Hepatocyte (in vitro differentiated cells): ENCODE data around the gene NAA20. TPM values are rescaled to one million over a fixed set of nuclear protein-coding genes. Genes with fewer than 3 reads are reported as not detected.

Experiments used
- DNase-seq: peaks from one replicate; pipeline ENCODE4 v3.0.0-alpha.2; 2016; ENCODE audit warnings: low spot score
- H2AFZ ChIP-seq: fragments of 200-600 bp; sonication (generic); 2 replicates; pipeline ENCODE4 v1.6.0; 2016; ENCODE audit warnings: antibody characterized with exemption, mild to moderate bottlenecking
- H3K27ac ChIP-seq: fragments of 200-600 bp; sonication (generic); 2 replicates; pipeline ENCODE4 v1.5.1; 2016; ENCODE audit warnings: mild to moderate bottlenecking
- H3K27me3 ChIP-seq: fragments of 200-600 bp; sonication (generic); 2 replicates; pipeline ENCODE4 v1.6.1; 2016
- H3K36me3 ChIP-seq: fragments of 200-600 bp; sonication (generic); replicated peaks from 2 replicates; pipeline ENCODE4 v1.5.1; 2016; ENCODE audit warnings: low read depth; ENCODE audit not compliant: insufficient read depth
- H3K4me1 ChIP-seq: fragments of 200-600 bp; sonication (generic); 2 replicates; pipeline ENCODE4 v1.5.1; 2016; ENCODE audit warnings: mild to moderate bottlenecking, moderate library complexity; ENCODE audit not compliant: insufficient read depth
- H3K4me2 ChIP-seq: fragments of 200-600 bp; sonication (generic); 2 replicates; pipeline ENCODE4 v1.6.0; 2016
- H3K4me3 ChIP-seq: fragments of 200-600 bp; sonication (generic); 2 replicates; pipeline ENCODE4 v1.5.1; 2016; ENCODE audit warnings: mild to moderate bottlenecking
- H3K79me2 ChIP-seq: fragments of 200-600 bp; sonication (generic); 2 replicates; pipeline ENCODE4 v1.6.0; 2017; ENCODE audit warnings: mild to moderate bottlenecking
- H3K9me2 ChIP-seq: fragments of 200-600 bp; sonication (generic); replicated peaks from 2 replicates; pipeline ENCODE4 v1.6.0; 2017; ENCODE audit warnings: mild to moderate bottlenecking; ENCODE audit not compliant: insufficient read depth
- H3K9me3 ChIP-seq: fragments of 200-600 bp; sonication (generic); 2 replicates; pipeline ENCODE4 v1.5.1; 2016; ENCODE audit warnings: low read depth, mild to moderate bottlenecking
- H4K20me1 ChIP-seq: fragments of 200-600 bp; sonication (generic); 2 replicates; pipeline ENCODE4 v1.6.0; 2016; ENCODE audit warnings: mild to moderate bottlenecking; ENCODE audit not compliant: insufficient read depth, poor library complexity, severe bottlenecking
- CTCF ChIP-seq: fragments of 200-600 bp; sonication (generic); IDR thresholded peaks from 2 replicates; pipeline ENCODE4 v1.5.1; 2016; ENCODE audit warnings: antibody characterized with exemption, mild to moderate bottlenecking; ENCODE audit not compliant: poor library complexity
- EZH2 ChIP-seq: fragments of 200-600 bp; sonication (generic); IDR thresholded peaks from 2 replicates; pipeline ENCODE4 v1.6.1; 2016; ENCODE audit warnings: antibody characterized with exemption, mild to moderate bottlenecking, borderline replicate concordance
- EZH2phosphoT487 ChIP-seq: fragments of 200-600 bp; sonication (generic); IDR thresholded peaks from one replicate; pipeline ENCODE4 v1.6.1; 2018; ENCODE audit warnings: antibody characterized with exemption, mild to moderate bottlenecking, low read depth, moderate library complexity; ENCODE audit not compliant: unreplicated experiment, severe bottlenecking
- WGBS: methylation state at CpG from one replicate; pipeline ENCODE4 v1.1.6; 2016; ENCODE audit warnings: low lambda C conversion rate; ENCODE audit errors: missing lambda C conversion rate; 5-methylcytosine and 5-hydroxymethylcytosine counted together
- polyA plus RNA-seq: library from polyadenylated mRNA; unstranded; fragments of >200 nt; fragmentation: Nextera tagmentation; extraction: Ambion mirVana; gene quantifications from 2 replicates; pipeline ENCODE4 v1.2.1, GENCODE V29; 2016
- total RNA-seq: library from RNA; depleted of rRNA; stranded (reverse); fragments of >200 nt; gene quantifications from 2 replicates; pipeline ENCODE4 v1.2.3, GENCODE V29; 2014

Gene NAA20
- total and polyA plus RNA-seq, 2 experiments from 2014 or later, result 66.1 to 126 TPM

GRCh38 chr20:20073801-20074371 lies 56.7 kb downstream of the NAA20 start:
- Histone ChIP-seq H3K36me3 (no peaks in the 10 kb centered on the region), H3K4me1 (no peaks in the 10 kb centered on the region), H3K4me3 (no peak overlapping the region), H3K27me3 (peaks cover 9% of the 10 kb centered on the region), H3K4me2 (no peak overlapping the region), H3K9me3 (no peaks in the 10 kb centered on the region), H4K20me1 (no peaks in the 10 kb centered on the region), H2AFZ (no peak overlapping the region), H3K9me2 (no peaks in the 10 kb centered on the region), H3K79me2 (no peaks in the 10 kb centered on the region), H3K27ac (no peak overlapping the region)
- DNase-seq, result no peak
- TF ChIP-seq EZH2 (no peak), EZH2phosphoT487 (no peak), CTCF (no peak)
- 47% methylated on average over 15 of the region's 15 CpGs for WGBS

GRCh38 chr20:20075032-20075431 lies 57.9 kb downstream of the NAA20 start:
- Histone ChIP-seq H3K27me3 (peaks cover 9% of the 10 kb centered on the region), H3K4me2 (no peak overlapping the region), H3K9me3 (no peaks in the 10 kb centered on the region), H4K20me1 (no peaks in the 10 kb centered on the region), H3K4me1 (no peaks in the 10 kb centered on the region), H3K4me3 (no peak overlapping the region), H2AFZ (no peak overlapping the region), H3K79me2 (no peaks in the 10 kb centered on the region), H3K9me2 (no peaks in the 10 kb centered on the region), H3K36me3 (no peaks in the 10 kb centered on the region), H3K27ac (no peak overlapping the region)
- DNase-seq, result no peak
- TF ChIP-seq EZH2 (no peak), CTCF (no peak), EZH2phosphoT487 (no peak)
- WGBS, result 88% methylated on average over 4 of the region's 4 CpGs

GRCh38 chr20:20076297-20077065 lies 59.3 kb downstream of the NAA20 start:
- no peaks in the 10 kb centered on the region for H4K20me1 ChIP-seq
- H3K4me3 ChIP-seq, result no peak overlapping the region
- H3K27ac ChIP-seq, result no peak overlapping the region
- H3K36me3 ChIP-seq, result no peaks in the 10 kb centered on the region
- TF ChIP-seq EZH2phosphoT487, result no peak
- TF ChIP-seq EZH2, result no peak
- TF ChIP-seq CTCF, result no peak
- no peak overlapping the region for H3K4me2 ChIP-seq
- no peaks in the 10 kb centered on the region for H3K4me1 ChIP-seq
- no peaks in the 10 kb centered on the region for H3K9me3 ChIP-seq
- no peaks in the 10 kb centered on the region for H3K9me2 ChIP-seq
- WGBS, result 86% methylated on average over 9 of the region's 9 CpGs
- H2AFZ ChIP-seq, result no peak overlapping the region
- H3K79me2 ChIP-seq, result no peaks in the 10 kb centered on the region
- DNase-seq, result peak; percentile 33
- peaks cover 16% of the 10 kb centered on the region for H3K27me3 ChIP-seq
